HCT116 (cell line): ENCODE measurements around the gene ZNF605. TPM values are rescaled to one million over a fixed set of nuclear protein-coding genes. Genes with fewer than 3 reads are reported as not detected.

Source experiments
- ATAC-seq: fragments of 200-7000 bp; cut with Tn5 transposase; 2 replicates; pipeline ENCODE4 v1.9.1; 2020; ENCODE audit warnings: mild to moderate bottlenecking, moderate library complexity
- BruUV-seq: library from RNA; stranded (reverse); fragments of 400-500 nt; replicated peaks from 2 replicates; lab custom pipeline; 2021; lab: Mats Ljungman, UMichigan
- CTCF ChIA-PET: fragments of 300-600 bp; sonication (Branson Sonifier 250); formaldehyde crosslinking; loops from one replicate; lab custom pipeline; 2021; ENCODE audit warnings: antibody characterized with exemption; lab: Charles Lee
- POLR2A ChIA-PET: fragments of 300-600, 350-600 bp; sonication (Branson Sonifier 250); formaldehyde crosslinking; loops from one replicate; lab custom pipeline; 2021; ENCODE audit warnings: antibody characterized with exemption; lab: Charles Lee
- RAD21 ChIA-PET, 2 experiments: fragments of 300-600 bp; sonication (Branson Sonifier 250); formaldehyde crosslinking; loops; one replicate each; lab custom pipeline; 2023; ENCODE audit warnings: low total read pairs in 2 of 2; ENCODE audit not compliant: uncharacterized antibody in 2 of 2, unreplicated experiment in 2 of 2, low non-redundant PET in 1 of 2; lab: Charles Lee
- DNase-seq: peaks from one replicate; pipeline ENCODE4 v3.0.0-alpha.2; 2010; ENCODE audit warnings: low read depth, low spot score
- H2AFZ ChIP-seq: fragments of 200-600 bp; shearing (Covaris generic), sonication (generic); 2 replicates; pipeline ENCODE4 v1.6.1; 2017; ENCODE audit warnings: low read depth, mixed run types, mixed read lengths, antibody characterized with exemption, low read length; ENCODE audit not compliant: poor library complexity, severe bottlenecking
- H3K27ac ChIP-seq: 2 replicates; pipeline ENCODE4 v1.5.1; 2012; ENCODE audit warnings: low read depth, low read length
- H3K27me3 ChIP-seq: fragments of 200-600 bp; sonication (generic); 2 replicates; pipeline ENCODE4 v1.6.1; 2016; ENCODE audit warnings: mixed run types, low read length, mixed read lengths; ENCODE audit not compliant: insufficient read depth
- H3K36me3 ChIP-seq, 2 experiments: fragments of 200-500 bp in 1 of 2; fragments of 200-600 bp in 1 of 2; sonication (Bioruptor generic) in 1 of 2; sonication (generic) in 1 of 2; 2 replicates each; pipeline versions ENCODE4 v1.5.1 to v1.6.1; 2014 to 2016; ENCODE audit warnings: low read length in 2 of 2, inconsistent platforms in 1 of 2, mixed read lengths in 1 of 2, mixed run types in 1 of 2; ENCODE audit not compliant: insufficient read depth in 2 of 2, control insufficient read depth in 1 of 2
- H3K4me1 ChIP-seq, 2 experiments: fragments of 200-600 bp in 1 of 2; sonication (generic) in 1 of 2; 2 replicates each; pipeline versions ENCODE4 v1.5.1 to v1.6.1; 2012 to 2017; ENCODE audit warnings: low read length in 2 of 2, inconsistent platforms in 1 of 2, mild to moderate bottlenecking in 1 of 2, mixed read lengths in 1 of 2, mixed run types in 1 of 2, moderate library complexity in 1 of 2; ENCODE audit not compliant: insufficient read depth in 2 of 2, control insufficient read depth in 1 of 2
- H3K4me2 ChIP-seq: fragments of 200-600 bp; sonication (generic); 2 replicates; pipeline ENCODE4 v1.6.1; 2017; ENCODE audit warnings: mixed run types, low read length, mixed read lengths
- H3K4me3 ChIP-seq, 2 experiments: fragments of 200-600 bp in 1 of 2; sonication (generic) in 1 of 2; replicated peaks in 1 of 2; 2 replicates each; pipeline ENCODE4 v1.5.1; 2011 to 2016; ENCODE audit warnings: low read length in 2 of 2, control low read depth in 1 of 2, low read depth in 1 of 2, mild to moderate bottlenecking in 1 of 2, mixed read lengths in 1 of 2, mixed run types in 1 of 2
- H3K79me2 ChIP-seq: fragments of 200-600 bp; sonication (generic); 2 replicates; pipeline ENCODE4 v1.6.1; 2017; ENCODE audit warnings: mild to moderate bottlenecking, mixed run types, low read length, moderate library complexity, mixed read lengths; ENCODE audit not compliant: insufficient read depth
- H3K9ac ChIP-seq: fragments of 200-600 bp; sonication (generic); 2 replicates; pipeline ENCODE4 v1.6.1; 2016; ENCODE audit warnings: low read length, mixed read lengths
- H3K9me2 ChIP-seq: fragments of 200-600 bp; sonication (generic), shearing (Covaris generic); 2 replicates; pipeline ENCODE4 v1.6.1; 2017; ENCODE audit warnings: mixed run types, mild to moderate bottlenecking, moderate library complexity; ENCODE audit not compliant: insufficient read depth
- H3K9me3 ChIP-seq, 2 experiments: fragments of 200-500 bp in 1 of 2; fragments of 200-600 bp in 1 of 2; sonication (Bioruptor generic) in 1 of 2; sonication (generic) in 1 of 2; 2 replicates each; pipeline ENCODE4 v1.6.1; 2014 to 2017; ENCODE audit warnings: low read length in 2 of 2, mixed read lengths in 2 of 2, inconsistent platforms in 1 of 2, low read depth in 1 of 2, mild to moderate bottlenecking in 1 of 2, mixed run types in 1 of 2, moderate library complexity in 1 of 2; ENCODE audit not compliant: control insufficient read depth in 1 of 2, insufficient read depth in 1 of 2
- H4K20me1 ChIP-seq: fragments of 200-600 bp; sonication (generic), shearing (Covaris generic); 2 replicates; pipeline ENCODE4 v1.6.1; 2017; ENCODE audit warnings: mixed run types, mild to moderate bottlenecking, moderate library complexity; ENCODE audit not compliant: insufficient read depth
- CEBPB ChIP-seq: IDR thresholded peaks from 2 replicates; pipeline ENCODE4 v1.6.1; 2012; ENCODE audit warnings: low read depth
- CTCF ChIP-seq, 3 experiments: fragments of 200-600 bp in 1 of 3; sonication (generic) in 1 of 3; IDR thresholded peaks in 2 of 3; conservative IDR thresholded peaks in 1 of 3; 2 replicates each; pipeline ENCODE4 v1.5.1; 2012 to 2017; ENCODE audit warnings: low read depth in 2 of 3, low read length in 2 of 3, antibody characterized with exemption in 1 of 3, borderline replicate concordance in 1 of 3, control low read depth in 1 of 3, mild to moderate bottlenecking in 1 of 3, mixed read lengths in 1 of 3, mixed run types in 1 of 3, moderate library complexity in 1 of 3; ENCODE audit not compliant: insufficient read depth in 1 of 3
- ELF1 ChIP-seq: IDR thresholded peaks from 2 replicates; pipeline ENCODE4 v1.6.1; 2012; ENCODE audit warnings: low read depth, borderline replicate concordance
- EZH2 ChIP-seq: fragments of 200-600 bp; sonication (generic); IDR thresholded peaks from 2 replicates; pipeline ENCODE4 v1.6.1; 2017; ENCODE audit warnings: antibody characterized with exemption, mixed run types
- MAX ChIP-seq: IDR thresholded peaks from 2 replicates; pipeline ENCODE4 v1.6.1; 2012
- POLR2A ChIP-seq: IDR thresholded peaks from 2 replicates; pipeline ENCODE4 v1.7.0; 2011; ENCODE audit warnings: borderline replicate concordance; ENCODE audit not compliant: insufficient read depth, insufficient read length; ENCODE audit errors: extremely low read depth
- POLR2AphosphoS5 ChIP-seq: IDR thresholded peaks from 2 replicates; pipeline ENCODE4 v1.6.1; 2011; ENCODE audit warnings: mild to moderate bottlenecking, low read depth, low read length, moderate library complexity
- RAD21 ChIP-seq: IDR thresholded peaks from 2 replicates; pipeline ENCODE4 v1.6.1; 2012; ENCODE audit warnings: low read depth, mild to moderate bottlenecking
- REST ChIP-seq: IDR thresholded peaks from 2 replicates; pipeline ENCODE4 v1.6.1; 2012; ENCODE audit warnings: low read depth
- SP1 ChIP-seq: IDR thresholded peaks from 2 replicates; pipeline ENCODE4 v1.6.1; 2012; ENCODE audit warnings: low read depth
- YY1 ChIP-seq: IDR thresholded peaks from 2 replicates; pipeline ENCODE4 v1.6.1; 2011; ENCODE audit warnings: low read length, low read depth, moderate library complexity, mild to moderate bottlenecking; ENCODE audit not compliant: insufficient replicate concordance; ENCODE audit errors: extremely low read depth
- ZNF274 ChIP-seq: fragments of 200-500 bp; sonication (Bioruptor generic); IDR thresholded peaks from 2 replicates; pipeline ENCODE4 v1.6.1; 2014; ENCODE audit warnings: mild to moderate bottlenecking, low read depth, low read length, inconsistent platforms
- intact Hi-C: fragments of 100-400 bp; cut with micrococcal nuclease; formaldehyde crosslinking; loops from 2 replicates; pipeline ENCODE4 v1.10.0; 2022
- total RNA-seq: library from RNA; stranded (reverse); gene quantifications from one replicate; pipeline ENCODE4 v1.2.1, GENCODE V29; 2021; ENCODE audit not compliant: unreplicated experiment

The ZNF605 gene
- total RNA-seq, 1 experiment from 2014 or later, result 0.02 TPM

- DNase-seq, result no peak
- CTCF ChIA-PET, result no interaction called here
- H3K79me2 ChIP-seq, result no peaks in the 10 kb centered on the region
- TF ChIP-seq CTCF (IDR thresholded peaks at IDR 0.05 in 2 of 3, conservative IDR thresholded peaks at IDR 0.05 in 1 of 3; ENCODE audit: borderline replicate concordance in 1 of 3, insufficient read depth in 1 of 3, low read depth in 2 of 3, low read length in 2 of 3), result no peak
- TF ChIP-seq RAD21, result no peak
- no peak for TF ChIP-seq YY1
- TF ChIP-seq CEBPB, result no peak
- no peak for TF ChIP-seq ZNF274
- TF ChIP-seq ELF1, result no peak
- TF ChIP-seq POLR2AphosphoS5, result no peak
- no peak for TF ChIP-seq SP1
- TF ChIP-seq REST, result no peak
- no peak for TF ChIP-seq MAX
- TF ChIP-seq POLR2A, result no peak
- TF ChIP-seq EZH2, result no peak
- POLR2A ChIA-PET, result no interaction called here
- no peaks in the 10 kb centered on the region for H3K9me2 ChIP-seq
- intact Hi-C loops, result no loop called here
- no peak overlapping the region for H2AFZ ChIP-seq
- H3K9ac ChIP-seq, result no peak overlapping the region
- H3K4me2 ChIP-seq, result no peak overlapping the region
- H3K27ac ChIP-seq, result no peak overlapping the region
- RAD21 ChIA-PET, result no interaction called here
- no peaks in the 10 kb centered on the region for H4K20me1 ChIP-seq
- no peaks in the 10 kb centered on the region for H3K4me1 ChIP-seq
- BruUV-seq, result no TSS peak
- no peaks in the 10 kb centered on the region for H3K36me3 ChIP-seq
- no peak overlapping the region for H3K4me3 ChIP-seq
- no peak for ATAC-seq
- H3K27me3 ChIP-seq, result no peaks in the 10 kb centered on the region
- H3K9me3 ChIP-seq, result peaks cover 0 to 6% of the 10 kb centered on the region in 2 experiments; a peak in 2 of 4 replicates
These were observed 86.6 kb downstream of the ZNF605 start for GRCh38 chr12:132869551-132869950.

Other genes starting within 250 kb of the ZNF605 start
- 98.3 TPM for gene PGAM5, start 245.5 kb downstream of the ZNF605 start, total RNA-seq
- gene ANKLE2, start 194.5 kb downstream of the ZNF605 start, total RNA-seq, result 68.8 TPM
- gene GOLGA3, start 127.4 kb downstream of the ZNF605 start, total RNA-seq, result 35.1 TPM
- 0.39 TPM for gene CHFR, start 68.7 kb downstream of the ZNF605 start, total RNA-seq
- 4.4 TPM for gene ZNF26, start 30.1 kb upstream of the ZNF605 start, total RNA-seq
- 9.8 TPM for gene ZNF84, start 81.2 kb upstream of the ZNF605 start, total RNA-seq
- not detected for gene ZNF140, start 124.6 kb upstream of the ZNF605 start, total RNA-seq
- 0.02 TPM for gene ZNF891, start 174.0 kb upstream of the ZNF605 start, total RNA-seq
- not detected for gene ZNF10, start 174.3 kb upstream of the ZNF605 start, total RNA-seq
- gene ZNF268, start 225.2 kb upstream of the ZNF605 start, total RNA-seq, result 12.2 TPM